CD4-positive, alpha-beta T cell treated with Interleukin-10 for 1 hour (primary cell): ENCODE results near the gene LTN1.

ENCODE experiments used
- DNase-seq: peaks from one replicate; pipeline ENCODE4 v3.0.0-alpha.2; 2020

Gene LTN1

DNA sequence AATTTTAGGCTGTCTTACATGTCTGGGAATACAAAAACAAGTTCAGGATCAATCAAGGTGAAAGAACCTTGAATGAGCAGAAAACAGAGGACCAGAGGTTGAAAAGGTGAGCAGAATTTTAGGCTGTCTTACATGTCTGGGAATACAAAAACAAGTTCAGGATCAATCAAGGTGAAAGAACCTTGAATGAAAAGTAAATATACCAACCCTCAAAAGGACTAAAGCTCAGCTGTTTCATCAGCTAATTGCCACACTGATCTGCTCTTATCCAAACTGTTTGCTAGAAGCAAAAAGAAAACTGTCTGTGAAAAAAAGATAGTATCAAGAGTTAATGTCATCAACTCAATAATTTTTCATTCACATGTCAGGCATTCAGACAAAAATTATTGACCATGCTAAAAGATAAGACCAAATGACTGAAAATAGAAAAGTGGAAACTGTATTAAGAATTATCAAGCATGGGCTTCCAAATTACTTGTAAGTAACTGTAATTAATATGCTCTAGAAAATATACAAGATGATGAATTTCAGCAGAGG lies 69.2 kb downstream of the LTN1 start:
- DNase-seq: no peak

DNA sequence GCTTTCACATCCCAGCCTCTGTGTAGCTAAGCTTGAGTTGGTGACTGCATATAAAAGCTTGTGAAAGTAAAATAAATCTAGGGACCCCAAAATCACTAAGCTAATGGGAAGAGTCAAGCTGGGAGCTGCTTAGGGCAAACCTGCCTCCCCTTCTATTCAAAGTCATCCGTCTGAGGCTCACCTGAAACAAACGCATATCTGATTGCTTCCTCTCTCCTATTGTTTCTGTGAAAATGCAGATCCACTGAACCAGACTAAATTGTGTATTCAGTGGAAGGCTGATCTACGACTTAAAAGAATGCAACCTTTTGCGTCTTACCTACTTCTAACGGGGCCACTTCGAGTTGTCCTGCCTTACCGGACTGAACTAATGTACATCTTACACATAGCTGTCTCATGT lies 70.3 kb downstream of the LTN1 start:
- DNase-seq: no peak

DNA sequence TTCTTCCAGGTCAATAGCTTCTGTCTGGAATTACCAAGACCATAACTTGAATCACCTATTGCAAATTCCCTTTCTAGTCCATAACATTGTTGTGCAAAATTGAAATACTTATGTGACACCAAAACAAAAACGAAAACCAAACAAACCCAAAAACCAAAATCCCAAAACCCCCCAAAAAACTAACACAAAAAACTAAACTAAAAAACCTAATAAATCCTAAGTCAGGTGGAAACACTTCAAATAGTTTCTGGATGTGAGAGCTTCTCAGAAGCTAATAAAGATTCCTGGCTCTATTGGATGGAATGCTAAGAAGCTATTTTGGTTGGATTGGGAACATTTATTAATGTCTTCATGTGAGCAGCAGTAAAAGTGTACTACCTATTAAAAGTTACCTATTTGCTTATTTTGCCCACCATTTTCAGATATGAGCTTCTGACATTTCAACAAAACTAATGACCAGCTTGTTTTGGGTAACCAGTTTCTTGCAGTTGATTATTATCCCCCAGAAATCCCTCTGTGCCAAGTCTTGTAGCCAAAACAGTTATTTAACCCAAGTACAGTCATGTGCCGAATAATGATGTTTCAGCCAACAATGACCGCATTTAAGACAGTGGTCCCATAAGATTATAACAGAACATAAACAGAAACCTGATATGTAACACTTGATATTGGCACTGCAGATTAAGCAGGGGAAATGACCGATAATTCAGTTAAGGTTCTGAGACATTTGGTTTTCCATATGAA lies 76.4 kb downstream of the LTN1 start:
- no peak for DNase-seq

DNA sequence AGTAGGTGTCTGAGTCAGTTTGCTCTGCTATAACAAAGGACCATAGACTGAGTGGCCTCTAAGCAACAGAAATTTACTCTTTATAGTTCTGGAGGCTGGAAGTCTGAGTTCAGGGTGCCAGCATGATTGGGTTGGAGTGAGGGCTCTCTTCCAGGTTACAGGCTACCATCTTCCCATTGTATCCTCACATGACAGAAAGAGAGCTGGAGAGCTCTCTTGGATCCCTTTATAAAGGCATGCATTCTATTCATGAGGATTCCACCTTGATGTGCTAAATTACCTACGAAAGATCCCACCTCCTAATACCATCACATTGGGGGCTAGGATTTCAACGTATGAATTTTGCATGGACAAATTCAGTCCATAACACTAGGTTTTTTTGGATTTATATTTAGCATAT lies 79.6 kb downstream of the LTN1 start:
- DNase-seq: no peak

DNA sequence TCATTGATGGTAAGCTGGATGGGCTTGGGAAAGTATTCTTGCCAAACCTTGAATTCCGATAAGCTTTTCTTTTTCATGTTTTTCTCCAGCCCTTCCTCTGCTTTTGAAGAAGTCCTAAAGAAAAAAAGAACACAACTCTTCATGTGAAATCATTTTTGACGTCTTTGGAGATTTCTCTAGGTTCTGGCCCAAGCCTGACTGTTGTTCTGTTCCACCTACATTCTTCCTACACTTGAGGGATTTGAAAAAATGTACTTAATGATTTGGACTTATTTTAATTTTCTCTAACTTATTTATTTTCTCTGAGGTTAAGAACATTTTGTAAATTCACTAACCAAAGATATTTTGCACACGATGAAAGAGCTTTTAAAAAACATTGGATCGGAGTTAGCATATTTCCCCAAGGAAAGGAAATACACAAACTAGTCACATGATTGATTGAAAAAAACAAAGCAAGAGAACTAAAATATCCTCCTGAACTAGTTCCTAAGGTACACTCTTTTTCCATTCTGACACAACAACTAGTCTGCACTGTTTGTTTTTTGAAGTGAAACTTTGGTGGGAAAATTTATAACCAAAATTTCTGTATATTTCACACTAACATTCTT lies 82.3 kb downstream of the LTN1 start:
- no peak for DNase-seq

DNA sequence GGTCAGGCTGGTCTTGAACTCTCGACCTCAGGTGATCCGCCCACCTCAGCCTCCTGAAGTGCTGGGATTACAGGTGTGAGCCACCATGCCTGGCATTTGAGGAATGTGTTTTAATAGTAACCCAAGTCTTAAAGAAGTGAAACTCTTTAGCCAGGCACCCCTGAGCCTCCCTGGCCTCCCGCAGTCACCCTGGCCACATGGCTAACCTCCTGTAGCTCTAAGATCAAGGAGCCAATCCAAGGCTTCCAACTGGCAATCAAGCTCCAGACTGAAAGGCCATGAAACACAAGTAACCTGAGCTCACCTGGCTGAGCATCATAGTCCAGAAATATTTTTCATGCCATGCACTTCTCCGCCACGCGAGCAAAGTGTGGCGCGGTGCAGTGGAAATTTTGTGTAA lies 84.3 kb downstream of the LTN1 start:
- DNase-seq: no peak

DNA sequence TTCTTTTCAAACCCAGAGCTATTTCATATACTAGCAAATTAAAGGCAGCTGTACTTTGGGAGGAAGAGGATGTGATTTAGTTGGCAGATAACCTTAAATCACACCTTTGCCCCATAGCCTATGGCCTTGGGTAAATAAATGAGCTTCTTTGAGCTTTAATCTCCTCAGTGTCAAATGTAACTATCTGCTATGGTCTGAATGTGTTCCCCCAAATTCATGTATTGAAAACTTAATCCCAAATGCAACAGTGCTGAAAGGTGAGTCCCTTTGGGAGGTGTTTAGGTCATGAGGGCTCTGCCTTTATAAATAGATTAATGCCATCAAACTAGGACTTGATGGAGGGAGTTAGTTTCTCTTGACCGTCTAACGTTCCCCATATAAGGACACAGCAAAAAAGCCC lies 85.8 kb downstream of the LTN1 start:
- DNase-seq: no peak

DNA sequence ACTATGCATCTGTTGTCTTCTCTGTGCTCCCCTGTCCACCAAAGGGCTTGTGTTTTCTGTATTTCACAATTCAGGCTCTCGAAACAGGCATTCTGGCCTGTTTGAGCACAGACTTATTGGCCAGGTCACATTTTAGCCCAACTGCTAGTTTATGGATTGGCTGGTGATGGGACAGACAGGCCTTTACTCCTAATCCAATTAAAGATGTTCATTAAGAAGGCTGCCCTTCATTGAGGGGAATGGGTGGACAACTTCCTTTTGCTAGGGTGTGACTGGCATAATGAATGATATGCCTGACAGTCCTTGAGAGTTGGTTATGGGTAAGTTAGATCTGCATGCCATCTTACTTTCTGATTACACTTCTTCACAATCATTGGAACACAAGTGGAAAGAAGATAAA lies 86.4 kb downstream of the LTN1 start:
- DNase-seq: no peak

DNA sequence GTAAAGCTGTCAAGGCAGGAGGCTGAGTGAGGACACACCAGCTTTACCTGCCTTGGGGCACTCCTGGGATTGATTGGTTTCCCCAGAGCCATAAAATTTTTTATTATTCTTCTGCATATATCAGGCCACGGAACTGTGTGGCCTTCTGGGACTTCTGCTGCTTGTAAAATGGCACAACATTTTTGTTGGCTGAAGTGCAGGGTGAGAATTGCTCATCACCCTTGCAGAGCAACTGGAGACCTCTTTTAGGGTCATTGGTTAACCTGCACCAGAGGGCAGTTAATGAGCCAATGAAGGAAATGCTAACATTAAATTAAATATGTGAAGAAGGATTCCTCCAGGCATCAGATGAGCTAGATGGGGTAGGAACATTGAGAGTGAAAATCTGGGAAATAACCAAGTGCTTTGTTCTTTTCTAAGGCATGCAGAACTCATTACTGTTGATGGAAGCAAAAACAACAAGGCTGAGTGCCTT lies 87.7 kb downstream of the LTN1 start:
- no peak for DNase-seq

DNA sequence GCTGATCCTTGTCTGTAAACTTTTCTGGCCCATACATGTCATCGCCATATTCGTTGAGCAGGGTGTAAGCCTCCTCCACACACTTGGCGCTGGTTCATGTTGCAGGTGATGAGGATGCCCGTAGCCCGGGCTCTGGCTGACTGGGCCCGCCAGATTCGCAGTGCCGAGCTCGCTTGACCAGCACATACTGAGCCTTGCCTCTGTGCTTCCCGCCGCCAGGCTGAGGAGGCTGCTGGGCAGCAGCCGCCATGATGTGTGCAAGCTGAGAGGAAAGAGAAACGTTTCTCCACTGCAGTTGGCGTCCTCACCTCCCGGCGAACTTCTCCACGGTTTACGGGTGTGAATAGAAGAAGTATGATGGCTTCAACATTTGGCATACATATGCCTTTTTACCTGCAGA lies 89.2 kb downstream of the LTN1 start:
- DNase-seq: no peak

DNA sequence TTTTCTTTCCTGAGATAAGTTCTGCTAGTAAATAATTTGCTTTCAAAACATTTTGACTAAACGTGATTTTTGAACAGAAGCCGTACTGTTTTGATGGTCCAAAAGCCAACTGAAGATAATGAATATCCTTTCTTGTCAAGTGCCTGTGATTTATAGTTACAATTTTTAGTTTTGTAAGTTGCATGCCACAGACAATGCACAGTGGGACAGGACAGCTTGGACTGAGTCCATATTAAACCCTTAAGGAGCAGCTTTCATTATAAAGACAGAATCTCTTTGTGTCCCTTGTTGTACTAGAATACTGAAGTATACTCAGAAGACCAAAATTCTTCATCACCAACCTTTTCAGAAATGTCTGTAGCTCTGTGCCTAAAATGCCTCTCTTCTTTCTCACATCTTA lies 92.2 kb downstream of the LTN1 start:
- no peak for DNase-seq

DNA sequence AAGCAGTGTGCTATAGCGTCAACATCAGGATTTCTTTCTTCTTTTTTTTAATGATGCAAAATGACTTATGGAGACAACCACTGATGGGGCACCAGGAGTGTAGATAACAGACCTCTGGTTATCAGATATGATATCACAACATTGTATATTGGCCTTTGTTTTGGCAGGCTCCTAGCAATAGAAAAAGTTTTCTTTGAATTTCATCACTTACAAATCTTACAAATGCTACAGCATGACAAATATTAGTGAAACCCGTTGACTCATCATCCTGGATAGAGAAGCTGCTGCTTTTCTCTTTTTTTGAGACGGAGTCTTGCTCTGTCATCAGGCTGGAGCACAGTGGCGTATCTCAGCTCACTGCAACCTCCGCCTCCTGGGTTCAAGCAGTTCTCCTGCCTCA lies 92.9 kb downstream of the LTN1 start:
- no peak for DNase-seq

DNA sequence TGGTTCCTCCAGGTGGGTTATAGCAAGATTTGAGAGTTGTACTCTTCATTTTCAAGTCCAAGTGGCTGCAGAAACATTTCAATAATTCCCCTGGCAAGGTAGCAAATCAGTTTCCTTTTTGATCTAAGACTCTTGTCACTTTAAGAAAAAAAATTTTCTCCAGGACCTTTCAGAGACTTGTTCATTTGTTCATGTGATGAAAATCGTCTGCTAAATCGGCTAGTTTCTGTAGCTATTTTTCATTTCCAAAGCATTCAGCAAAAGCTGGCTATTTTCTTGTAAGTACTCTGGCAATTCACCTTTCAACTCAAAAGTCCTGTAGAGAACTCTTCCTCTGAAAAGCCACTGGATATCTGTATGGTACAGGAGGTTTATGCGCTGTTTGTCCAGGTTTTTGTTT lies 93.5 kb downstream of the LTN1 start:
- DNase-seq: no peak

DNA sequence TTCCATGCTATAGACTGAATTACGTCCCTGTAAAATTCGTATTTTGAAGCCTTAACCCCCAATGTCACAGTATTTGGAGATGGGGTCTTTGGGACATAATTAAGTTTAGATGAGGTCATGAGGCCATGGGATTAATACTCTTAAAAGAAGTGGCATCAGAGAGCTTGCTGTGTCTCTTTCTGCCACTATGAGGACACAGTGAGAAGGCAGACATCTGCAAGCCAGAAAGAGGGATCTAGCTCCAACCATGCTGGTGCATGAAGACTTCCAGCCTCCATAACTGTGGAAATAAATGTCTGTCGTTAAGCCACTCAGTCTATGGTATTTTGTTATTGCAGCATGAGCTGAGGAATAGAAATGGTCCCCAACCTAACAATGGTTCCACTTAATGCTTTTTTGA lies 99.0 kb downstream of the LTN1 start:
- DNase-seq: no peak

DNA sequence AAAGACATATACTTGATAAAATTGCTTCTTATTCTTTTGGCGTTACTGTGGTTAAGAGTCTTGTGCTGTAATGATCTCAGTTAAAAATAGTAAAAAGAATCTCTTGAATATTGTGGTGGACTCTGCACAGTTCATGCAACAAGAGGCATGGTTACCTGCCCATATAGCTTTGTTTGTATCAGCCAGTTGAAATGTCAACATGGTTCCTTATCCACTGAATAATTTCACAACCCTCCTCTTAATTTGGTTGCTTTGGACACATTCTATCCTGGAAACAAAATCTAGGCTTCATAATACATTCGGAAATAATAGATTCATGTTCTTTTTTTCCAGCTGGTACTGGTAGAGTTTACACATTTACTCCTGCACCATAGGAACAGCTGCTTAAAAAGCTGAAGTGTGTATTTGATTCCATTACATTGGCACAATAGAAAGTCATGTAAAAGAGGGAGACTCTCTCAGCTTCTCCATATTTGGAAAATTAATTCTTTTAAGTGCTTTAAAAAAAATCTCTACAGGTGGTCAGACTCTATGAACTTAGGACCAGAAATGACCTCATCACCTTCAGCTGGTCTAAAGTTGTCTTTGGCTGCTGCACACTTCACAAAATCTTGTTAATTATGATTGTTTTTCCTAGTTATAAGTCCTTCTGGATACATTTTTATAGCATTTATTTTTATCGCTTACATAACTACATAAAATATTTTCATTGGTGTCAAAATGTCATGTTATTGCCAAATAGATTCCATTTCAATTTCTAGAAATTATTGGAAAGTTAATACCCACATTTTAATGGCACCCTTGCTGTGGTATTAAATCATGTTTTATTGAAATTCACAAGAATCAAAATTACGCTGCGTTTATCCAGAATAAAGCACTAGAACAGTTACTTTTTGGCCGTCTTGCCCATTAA lies 100.2 kb downstream of the LTN1 start:
- no peak for DNase-seq

DNA sequence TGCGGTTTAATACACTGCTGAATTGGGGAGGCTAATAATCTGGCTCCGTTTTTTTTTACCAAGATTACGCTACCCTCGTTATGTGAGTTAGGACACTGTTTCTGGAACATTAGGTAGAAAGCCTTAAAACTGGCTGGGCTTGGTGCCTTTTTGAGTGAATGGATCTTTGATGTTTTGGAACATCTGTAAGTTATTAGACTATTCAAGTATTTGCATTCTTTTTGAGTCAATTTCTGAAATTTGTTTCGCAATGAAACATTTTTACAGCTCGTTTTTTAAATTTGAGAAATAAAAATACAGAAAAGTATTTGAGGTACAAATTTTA lies 106.9 kb downstream of the LTN1 start:
- no peak for DNase-seq

DNA sequence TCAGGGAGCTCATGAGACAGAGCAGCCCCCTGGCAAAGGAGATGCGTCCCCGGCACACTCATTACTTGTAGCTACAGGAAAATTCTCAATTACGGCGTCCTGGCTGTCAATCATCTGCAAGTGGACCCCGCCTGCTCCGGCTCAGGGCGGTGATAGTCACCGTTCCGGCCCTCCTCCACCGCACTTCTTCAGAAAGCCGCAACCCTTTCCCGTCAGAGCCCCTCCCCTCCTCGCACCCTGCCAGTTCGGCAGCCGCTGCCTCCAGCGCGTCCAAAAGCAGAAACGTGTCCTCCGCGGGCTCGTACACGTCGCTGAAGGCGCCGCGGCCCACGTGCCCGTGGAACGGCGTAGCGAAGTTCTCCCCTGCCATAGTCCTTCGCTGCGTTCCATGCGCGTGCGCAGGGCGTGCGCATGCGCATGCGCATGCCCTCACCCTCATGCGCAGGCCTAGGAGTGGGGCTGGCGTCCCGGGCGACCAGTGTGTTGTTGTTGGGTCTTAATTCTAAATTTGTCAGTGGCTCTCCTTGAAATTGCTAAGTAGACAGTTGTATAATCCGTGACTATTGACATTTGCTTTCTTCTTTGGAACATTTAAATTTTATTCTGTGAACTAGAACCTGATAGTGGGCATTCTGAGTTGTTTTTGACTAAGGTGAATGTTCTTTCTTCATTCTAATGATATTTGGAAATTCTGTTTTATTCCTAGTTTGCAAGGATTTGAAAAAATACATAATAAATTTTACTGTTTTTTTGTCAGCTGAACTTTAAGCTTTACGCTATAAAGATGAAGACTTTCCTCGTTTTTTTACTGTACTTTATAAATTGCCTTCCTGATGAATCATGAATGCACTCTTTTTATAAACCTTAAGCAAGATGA lies 107.5 kb downstream of the LTN1 start:
- peak; percentile 94 for DNase-seq

DNA sequence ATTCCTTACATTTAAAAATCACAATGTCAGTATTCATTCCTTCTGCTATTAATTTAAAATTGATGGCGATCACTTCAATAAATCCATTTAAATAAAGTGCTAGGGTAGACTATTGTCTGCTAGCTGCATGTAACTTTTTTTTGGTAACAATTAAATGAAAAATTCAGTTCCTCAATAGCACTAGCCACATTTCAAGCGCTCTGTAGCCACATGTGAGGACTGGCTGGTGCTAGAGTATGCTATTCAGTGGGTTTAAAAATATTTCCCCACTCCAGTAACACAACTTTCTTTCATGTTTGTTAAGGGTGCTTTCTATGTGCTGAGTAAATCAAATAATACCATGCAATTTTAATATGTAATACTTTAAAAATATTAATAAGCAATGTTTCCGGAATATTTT lies 108.2 kb downstream of the LTN1 start:
- no peak for DNase-seq

DNA sequence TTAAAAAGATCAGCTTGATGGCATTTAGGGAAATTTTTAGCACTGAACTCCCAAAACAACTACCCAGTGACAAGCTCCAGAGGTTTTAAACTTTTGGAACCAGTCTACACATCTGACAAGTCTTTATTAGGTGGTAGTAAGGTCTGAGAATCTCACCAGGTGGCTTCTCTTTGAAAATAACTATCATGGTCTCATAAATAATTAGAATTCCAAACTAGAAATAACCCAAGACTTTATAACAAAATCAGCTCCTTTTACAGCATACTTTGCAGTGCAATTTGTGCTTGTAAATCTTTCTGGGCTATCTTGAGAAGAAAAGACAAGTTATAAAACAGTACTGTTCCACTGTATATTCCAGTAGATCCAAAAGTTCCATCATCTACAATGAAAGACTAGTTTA lies 108.7 kb downstream of the LTN1 start:
- no peak for DNase-seq

DNA sequence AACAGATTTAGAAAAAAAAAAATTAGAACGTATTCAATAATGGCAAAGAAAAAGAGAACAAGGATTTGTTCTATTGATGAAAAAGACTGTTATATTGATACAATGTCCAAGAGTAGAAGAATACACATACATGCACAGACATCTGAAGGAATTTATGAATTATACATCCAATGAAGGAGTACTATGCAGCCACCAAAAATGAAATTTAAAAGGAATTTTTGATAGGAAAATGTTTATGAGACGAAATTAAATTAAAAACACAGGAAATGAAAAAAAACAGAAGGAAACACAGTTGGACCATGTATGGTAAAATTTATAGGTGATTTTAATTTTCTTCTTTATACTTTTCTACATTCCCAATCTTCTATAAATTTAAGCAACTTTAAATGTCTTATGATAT lies 110.3 kb downstream of the LTN1 start:
- no peak for DNase-seq
